ENCODE results near the gene SLC35E1. TPM values are rescaled to one million over a fixed set of nuclear protein-coding genes. Genes with fewer than 3 reads are reported as not detected.

Gene SLC35E1
- total and polyA plus RNA-seq, 2 of the 4 experiments (the other 2 are of a cell fraction), result 22.6 to 38.0 TPM

GRCh38 chr19:16604615-16605014 is 32.4 kb upstream of the SLC35E1 start:
- Histone ChIP-seq H4K91ac (ENCODE audit: insufficient read depth, low read depth, low read length) (no peak overlapping the region), H3K23ac (ENCODE audit: low read depth, low read length) (no peak overlapping the region), H4K20me1 (ENCODE audit: insufficient read depth, low read length) (peaks cover 96% of the 10 kb centered on the region), H4K5ac (ENCODE audit: low read depth, low read length) (no peak overlapping the region), H3K18ac (ENCODE audit: low read depth, low read length) (no peak overlapping the region), H4K8ac (ENCODE audit: low read depth in 2 of 2, low read length in 2 of 2) (no peak overlapping the region), H2BK5ac (ENCODE audit: low read depth, low read length, poor library complexity, severe bottlenecking) (no peak overlapping the region), H3K4me3 (ENCODE audit: insufficient read depth, low read depth, low read length) (no peak overlapping the region), H3K4me2 (ENCODE audit: low read depth, low read length) (no peak overlapping the region), H2BK20ac (ENCODE audit: low read depth, low read length) (no peak overlapping the region), H3K14ac (replicated peaks; ENCODE audit: low read depth, low read length) (no peak overlapping the region), H2BK15ac (ENCODE audit: low read depth, low read length) (no peak overlapping the region), H2AFZ (replicated peaks; ENCODE audit: low read length, poor library complexity) (no peak overlapping the region), H2BK120ac (ENCODE audit: low read depth, low read length) (no peak overlapping the region), H3K36me3 (ENCODE audit: control insufficient read depth, insufficient read depth, low read length) (no peaks in the 10 kb centered on the region), H2AK9ac (replicated peaks; ENCODE audit: low read depth, low read length, poor library complexity) (no peak overlapping the region), H3K4ac (ENCODE audit: low read depth, low read length) (no peak overlapping the region), H3K27ac (ENCODE audit: insufficient read depth, low read length) (no peak overlapping the region), H3K27me3 (ENCODE audit: control insufficient read depth, insufficient read depth, low read length) (no peaks in the 10 kb centered on the region), H3K9me3 (ENCODE audit: control insufficient read depth, insufficient read depth, low read length) (no peaks in the 10 kb centered on the region), H3K79me1 (ENCODE audit: low read depth in 1 of 2, low read length in 2 of 2) (peaks cover 36 to 96% of the 10 kb centered on the region in 2 experiments), H3K9me1 (ENCODE audit: insufficient read depth, low read length) (peaks cover 53% of the 10 kb centered on the region), H3K9ac (ENCODE audit: low read depth, low read length) (no peak overlapping the region), H3K4me1 (ENCODE audit: control insufficient read depth, insufficient read depth, low read length) (peaks cover 13% of the 10 kb centered on the region), H2AK5ac (ENCODE audit: low read depth, low read length) (no peak overlapping the region), H3K56ac (ENCODE audit: extremely low read depth, insufficient read depth, low read length) (no peak overlapping the region)
- ATAC-seq (ENCODE audit: low read depth) (no peak), DNase-seq (no peak)
- WGBS, 2 experiments (ENCODE audit: extremely low coverage in 2 of 2, insufficient read length in 1 of 2), result 75% methylated on average over 1 of the region's 6 CpGs; no CpG with 5 or more reads in 1 of the 2 experiments
- intact Hi-C loops (cut with micrococcal nuclease) (no loop called here), dilution Hi-C loops (cut with HindIII; ENCODE audit: low sequenced_read_pairs, unreplicated experiment) (no loop called here), in situ Hi-C loops (cut with MboI; ENCODE audit: low sequenced_read_pairs) (no loop called here)
- POLR2A ChIA-PET (ENCODE audit: unreplicated experiment), result no interaction called here
- CTCF ChIA-PET, result no interaction called here
- no TSS peak for BruUV-seq (replicated peaks)
- TF ChIP-seq FOS (IDR thresholded peaks at IDR 0.05; ENCODE audit: low read depth, low read length) (no peak), USF2 (IDR thresholded peaks at IDR 0.05; ENCODE audit: low read depth, low read length) (no peak), MAZ (IDR thresholded peaks at IDR 0.05; ENCODE audit: borderline replicate concordance, low read depth, low read length) (no peak), NFE2L2 (IDR thresholded peaks at IDR 0.05; ENCODE audit: low read depth, low read length) (peak; percentile 27; the same call in 1 of the 2 replicates), RCOR1 (IDR thresholded peaks at IDR 0.05; ENCODE audit: insufficient replicate concordance, low read length) (no peak), MXI1 (IDR thresholded peaks at IDR 0.05; ENCODE audit: borderline replicate concordance, low read depth, low read length) (no peak), MAFK (IDR thresholded peaks at IDR 0.05; ENCODE audit: low read depth, low read length) (no peak), ELK1 (IDR thresholded peaks at IDR 0.05; ENCODE audit: borderline replicate concordance, low read depth, low read length) (no peak), BHLHE40 (IDR thresholded peaks at IDR 0.05; ENCODE audit: low read depth, low read length) (no peak), RAD21 (IDR thresholded peaks at IDR 0.05; ENCODE audit: low read length) (no peak), CEBPB (IDR thresholded peaks at IDR 0.05; ENCODE audit: low read depth, low read length) (peak; percentile 67), CTCF (conservative IDR thresholded peaks at IDR 0.05; ENCODE audit: low read depth, low read length) (no peak), POLR2A (IDR thresholded peaks at IDR 0.05; ENCODE audit: low read depth, low read length) (no peak), CHD1 (IDR thresholded peaks at IDR 0.05; ENCODE audit: low read depth, low read length) (no peak)

Measured in IMR-90 (cell line).